ENCODE measurements around the gene CLSTN3. TPM values are rescaled to one million over a fixed set of nuclear protein-coding genes. Genes with fewer than 3 reads are reported as not detected.
A peak's percentile ranks its signal among the peaks of the same experiment; 100 is the strongest.

The CLSTN3 gene
- total and polyA plus RNA-seq, 2 of the 13 experiments (the other 11 are each of a cell fraction or from before 2014, with no cell fraction given), result 26.2 to 94.1 TPM

DNA sequence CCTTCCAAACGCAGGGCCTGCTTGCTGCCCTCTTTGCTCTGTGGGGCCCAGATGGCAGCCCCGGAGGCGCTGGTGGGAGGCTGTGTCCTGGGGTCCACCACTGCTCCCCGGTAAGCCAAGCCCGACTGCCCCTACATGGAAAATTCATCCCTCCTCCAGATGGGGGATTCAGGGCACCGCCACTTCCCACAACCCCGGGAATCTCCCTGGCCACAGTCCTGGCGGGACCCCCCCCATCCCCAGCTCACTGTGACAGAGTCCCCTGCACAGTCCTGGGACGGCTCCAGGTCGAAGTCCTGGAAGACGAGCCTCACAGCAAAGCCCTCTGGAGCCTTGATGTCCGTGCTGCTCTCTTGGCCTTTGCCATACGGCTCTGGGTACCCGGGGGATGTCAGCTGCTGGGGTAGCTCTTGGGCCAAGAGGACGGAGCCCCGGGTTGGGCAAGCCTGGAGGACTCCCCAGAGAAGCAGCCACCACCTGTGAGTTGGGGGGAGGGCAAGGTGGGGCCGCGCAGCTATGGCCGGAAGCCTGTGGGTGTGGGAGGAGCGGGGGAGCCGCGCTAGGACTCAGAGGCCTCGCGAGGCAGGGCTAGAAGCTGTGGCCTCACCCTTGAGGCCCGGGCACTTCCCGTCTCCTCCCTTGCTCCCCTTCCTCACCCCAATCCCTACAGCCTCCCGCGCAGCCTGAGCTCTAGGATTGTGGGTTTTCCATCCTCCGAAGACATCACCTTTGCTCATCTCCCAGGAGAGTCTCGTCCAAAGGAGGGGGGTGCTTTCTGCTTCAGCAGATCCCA is 22.0 kb upstream of the CLSTN3 start (continued):
- TF ChIP-seq AGO2 (optimal IDR thresholded peaks at IDR 0.05; ENCODE audit: low read depth, low read length), result peak; percentile 91
- TF ChIP-seq, protein P1, sequence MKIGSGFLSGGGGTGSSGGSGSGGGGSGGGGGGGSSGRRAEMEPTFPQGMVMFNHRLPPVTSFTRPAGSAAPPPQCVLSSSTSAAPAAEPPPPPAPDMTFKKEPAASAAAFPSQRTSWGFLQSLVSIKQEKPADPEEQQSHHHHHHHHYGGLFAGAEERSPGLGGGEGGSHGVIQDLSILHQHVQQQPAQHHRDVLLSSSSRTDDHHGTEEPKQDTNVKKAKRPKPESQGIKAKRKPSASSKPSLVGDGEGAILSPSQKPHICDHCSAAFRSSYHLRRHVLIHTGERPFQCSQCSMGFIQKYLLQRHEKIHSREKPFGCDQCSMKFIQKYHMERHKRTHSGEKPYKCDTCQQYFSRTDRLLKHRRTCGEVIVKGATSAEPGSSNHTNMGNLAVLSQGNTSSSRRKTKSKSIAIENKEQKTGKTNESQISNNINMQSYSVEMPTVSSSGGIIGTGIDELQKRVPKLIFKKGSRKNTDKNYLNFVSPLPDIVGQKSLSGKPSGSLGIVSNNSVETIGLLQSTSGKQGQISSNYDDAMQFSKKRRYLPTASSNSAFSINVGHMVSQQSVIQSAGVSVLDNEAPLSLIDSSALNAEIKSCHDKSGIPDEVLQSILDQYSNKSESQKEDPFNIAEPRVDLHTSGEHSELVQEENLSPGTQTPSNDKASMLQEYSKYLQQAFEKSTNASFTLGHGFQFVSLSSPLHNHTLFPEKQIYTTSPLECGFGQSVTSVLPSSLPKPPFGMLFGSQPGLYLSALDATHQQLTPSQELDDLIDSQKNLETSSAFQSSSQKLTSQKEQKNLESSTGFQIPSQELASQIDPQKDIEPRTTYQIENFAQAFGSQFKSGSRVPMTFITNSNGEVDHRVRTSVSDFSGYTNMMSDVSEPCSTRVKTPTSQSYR (CRISPR knock-in tag; IDR thresholded peaks at IDR 0.05; ENCODE audit: borderline replicate concordance), result peak; percentile 91
- no peak for TF ChIP-seq SRF (IDR thresholded peaks at IDR 0.05; ENCODE audit: low read depth, low read length)
- peak; percentile 70 for TF ChIP-seq ZNF331 (CRISPR knock-in tag; IDR thresholded peaks at IDR 0.05)
- TF ChIP-seq ZMYM4 (CRISPR knock-in tag; IDR thresholded peaks at IDR 0.05), result peak; percentile 82
- TF ChIP-seq, protein P2, sequence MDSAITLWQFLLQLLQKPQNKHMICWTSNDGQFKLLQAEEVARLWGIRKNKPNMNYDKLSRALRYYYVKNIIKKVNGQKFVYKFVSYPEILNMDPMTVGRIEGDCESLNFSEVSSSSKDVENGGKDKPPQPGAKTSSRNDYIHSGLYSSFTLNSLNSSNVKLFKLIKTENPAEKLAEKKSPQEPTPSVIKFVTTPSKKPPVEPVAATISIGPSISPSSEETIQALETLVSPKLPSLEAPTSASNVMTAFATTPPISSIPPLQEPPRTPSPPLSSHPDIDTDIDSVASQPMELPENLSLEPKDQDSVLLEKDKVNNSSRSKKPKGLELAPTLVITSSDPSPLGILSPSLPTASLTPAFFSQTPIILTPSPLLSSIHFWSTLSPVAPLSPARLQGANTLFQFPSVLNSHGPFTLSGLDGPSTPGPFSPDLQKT (CRISPR knock-in tag; IDR thresholded peaks at IDR 0.05; ENCODE audit: borderline replicate concordance), result no peak
- peak; percentile 57 for TF ChIP-seq CBX1 (IDR thresholded peaks at IDR 0.05; ENCODE audit: low read depth)
- no peak for TF ChIP-seq ZNF83 (CRISPR knock-in tag; IDR thresholded peaks at IDR 0.05; ENCODE audit: borderline replicate concordance)
- TF ChIP-seq MXD4 (CRISPR knock-in tag; IDR thresholded peaks at IDR 0.05), result no peak
- TF ChIP-seq MIXL1 (CRISPR knock-in tag; IDR thresholded peaks at IDR 0.05), result peak; percentile 7; the same call in 1 of the 2 replicates
- TF ChIP-seq XRCC5 (optimal IDR thresholded peaks at IDR 0.05; ENCODE audit: low read length), result peak; percentile 19
- peak; percentile 81; the same call in 1 of the 2 replicates for TF ChIP-seq MYC (CRISPR knock-in tag; IDR thresholded peaks at IDR 0.05; ENCODE audit: borderline replicate concordance)
- 0 out of 2 replicates have a peak, but pooled peaks have one; percentile 15 for TF ChIP-seq ZNF777 (CRISPR knock-in tag; IDR thresholded peaks at IDR 0.05)
- no peak for TF ChIP-seq CREM (IDR thresholded peaks at IDR 0.05)
- no peak for TF ChIP-seq CREM (CRISPR knock-in tag; IDR thresholded peaks at IDR 0.05)
- TF ChIP-seq ZNF782 (CRISPR knock-in tag; IDR thresholded peaks at IDR 0.05; ENCODE audit: borderline replicate concordance), result peak; percentile 62; the same call in 1 of the 2 replicates
- TF ChIP-seq ZNF343 (CRISPR knock-in tag; IDR thresholded peaks at IDR 0.05), result 0 out of 2 replicates have a peak, but pooled peaks have one; percentile 38
- TF ChIP-seq, protein P3, sequence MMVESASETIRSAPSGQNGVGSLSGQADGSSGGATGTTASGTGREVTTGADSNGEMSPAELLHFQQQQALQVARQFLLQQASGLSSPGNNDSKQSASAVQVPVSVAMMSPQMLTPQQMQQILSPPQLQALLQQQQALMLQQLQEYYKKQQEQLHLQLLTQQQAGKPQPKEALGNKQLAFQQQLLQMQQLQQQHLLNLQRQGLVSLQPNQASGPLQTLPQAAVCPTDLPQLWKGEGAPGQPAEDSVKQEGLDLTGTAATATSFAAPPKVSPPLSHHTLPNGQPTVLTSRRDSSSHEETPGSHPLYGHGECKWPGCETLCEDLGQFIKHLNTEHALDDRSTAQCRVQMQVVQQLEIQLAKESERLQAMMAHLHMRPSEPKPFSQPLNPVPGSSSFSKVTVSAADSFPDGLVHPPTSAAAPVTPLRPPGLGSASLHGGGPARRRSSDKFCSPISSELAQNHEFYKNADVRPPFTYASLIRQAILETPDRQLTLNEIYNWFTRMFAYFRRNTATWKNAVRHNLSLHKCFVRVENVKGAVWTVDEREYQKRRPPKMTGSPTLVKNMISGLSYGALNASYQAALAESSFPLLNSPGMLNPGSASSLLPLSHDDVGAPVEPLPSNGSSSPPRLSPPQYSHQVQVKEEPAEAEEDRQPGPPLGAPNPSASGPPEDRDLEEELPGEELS (CRISPR knock-in tag; IDR thresholded peaks at IDR 0.05), result peak; percentile 43; the same call in 1 of the 2 replicates
- TF ChIP-seq ZNF496 (CRISPR knock-in tag; IDR thresholded peaks at IDR 0.05; ENCODE audit: insufficient replicate concordance), result no peak
- peak; percentile 96 for TF ChIP-seq FOXC1 (CRISPR knock-in tag; IDR thresholded peaks at IDR 0.05; ENCODE audit: borderline replicate concordance)
- peak; percentile 61 for TF ChIP-seq NCOA2 (CRISPR knock-in tag; IDR thresholded peaks at IDR 0.05)
- peak; percentile 94; the same call in 1 of the 2 replicates for TF ChIP-seq ZNF44 (CRISPR knock-in tag; IDR thresholded peaks at IDR 0.05)
- peak; percentile 25; the same call in 1 of the 2 replicates for TF ChIP-seq HOXD1 (CRISPR knock-in tag; IDR thresholded peaks at IDR 0.05)
- TF ChIP-seq ZNF670 (CRISPR knock-in tag; IDR thresholded peaks at IDR 0.05; ENCODE audit: borderline replicate concordance), result 0 out of 2 replicates have a peak, but pooled peaks have one; percentile 22

Measured in HepG2 (cell line).